Measurements from ENCODE around the gene IMPA2.

Gene IMPA2

DNA sequence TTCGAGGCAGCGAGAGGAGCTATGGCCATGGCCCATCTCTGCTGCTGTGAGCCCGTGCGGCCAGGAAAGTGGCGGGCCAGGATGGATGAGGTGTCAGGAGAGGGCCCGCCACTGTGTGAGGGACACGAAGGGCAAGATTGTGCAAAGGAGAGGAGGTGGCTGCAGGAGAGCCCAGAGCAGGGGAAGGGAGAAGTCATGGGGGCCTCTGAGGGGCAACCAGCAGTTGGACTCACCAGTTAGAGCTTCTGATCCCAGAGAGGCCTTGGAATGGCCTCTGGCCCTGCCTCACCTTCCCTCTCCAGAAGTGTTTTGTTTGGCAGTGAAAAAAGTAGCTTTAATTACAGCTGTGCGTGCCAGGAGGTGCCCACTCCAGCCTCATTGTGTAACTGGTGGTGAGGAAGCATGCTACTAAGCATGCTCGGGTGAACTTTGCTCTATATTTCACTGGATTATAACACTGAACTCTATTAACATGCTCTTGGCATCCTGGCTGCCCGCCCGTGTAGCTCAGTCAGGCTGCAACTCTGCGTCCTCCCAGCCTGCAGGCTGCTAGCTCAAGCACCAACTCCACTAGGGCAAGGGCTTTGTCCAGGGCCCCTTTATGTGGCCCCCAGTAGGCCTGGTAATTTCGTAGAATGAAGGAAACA, 34.2 kb downstream of the IMPA2 start:
- DNase-seq = no peak
- in situ Hi-C loops (cut with HindIII; ENCODE audit: low pct_ligation_motif_present, low pct_unique_long_range_greater_than_20kb, low sequenced_read_pairs) = no loop called here

DNA sequence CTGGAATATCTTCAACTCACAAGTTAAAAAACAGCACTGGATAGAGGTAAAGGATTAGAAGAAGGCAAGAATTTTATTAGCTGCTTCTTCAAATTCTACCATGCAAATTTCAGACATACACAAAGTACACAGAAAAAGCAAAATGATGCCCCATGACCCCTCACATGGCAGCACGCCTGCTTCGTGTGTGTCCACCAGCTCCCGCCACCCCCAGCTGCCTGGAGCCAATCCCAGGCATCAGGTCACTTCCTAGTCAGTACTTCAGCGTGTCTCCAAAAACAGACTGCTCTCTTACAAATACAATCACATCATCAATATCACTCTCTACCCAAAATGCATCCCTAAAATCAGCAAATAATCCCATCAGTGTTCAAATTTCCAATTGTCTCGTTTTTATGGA, 35.8 kb downstream of the IMPA2 start:
- in situ Hi-C loops (cut with HindIII; ENCODE audit: low pct_ligation_motif_present, low pct_unique_long_range_greater_than_20kb, low sequenced_read_pairs) = no loop called here
- no peak for DNase-seq

DNA sequence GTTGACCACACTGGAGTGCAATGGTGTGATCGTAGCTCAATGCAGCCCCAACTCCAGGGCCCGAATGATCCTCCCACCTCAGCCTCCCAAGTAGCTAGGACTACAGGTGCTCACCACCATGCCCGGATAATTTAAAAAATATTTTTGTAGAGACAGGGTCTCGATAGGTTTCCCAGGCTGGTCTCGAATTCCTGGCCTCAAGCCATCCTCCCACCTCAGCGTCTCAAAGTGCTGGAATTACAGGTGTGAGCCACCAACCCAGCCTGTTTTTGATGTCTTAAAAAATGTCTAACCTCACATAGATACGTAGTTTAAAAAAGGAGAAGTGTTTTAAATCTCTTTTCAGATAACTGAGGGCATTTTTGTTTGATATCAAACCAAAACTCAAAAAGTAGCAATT, 37.6 kb downstream of the IMPA2 start:
- in situ Hi-C loops (cut with HindIII; ENCODE audit: low pct_ligation_motif_present, low pct_unique_long_range_greater_than_20kb, low sequenced_read_pairs) = no loop called here
- DNase-seq = no peak

DNA sequence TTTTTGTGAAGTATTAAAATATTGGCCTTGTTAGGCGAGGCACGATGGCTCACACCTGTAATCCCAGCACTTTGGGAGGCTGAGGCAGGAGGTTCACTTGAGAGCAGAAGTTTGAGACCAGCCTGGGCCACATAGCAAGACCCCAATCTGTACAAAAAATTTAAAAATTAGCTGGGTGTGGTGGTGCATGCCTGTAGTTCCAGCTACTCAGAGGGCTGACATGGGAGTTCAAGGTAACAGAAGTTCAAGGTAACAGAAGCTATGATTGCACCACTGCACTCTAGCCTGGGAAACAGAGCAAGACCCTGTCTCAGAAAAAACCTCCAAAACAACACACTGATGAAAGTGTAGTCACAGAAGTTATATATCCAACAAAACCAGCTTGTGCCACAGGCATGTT, 39.8 kb downstream of the IMPA2 start:
- in situ Hi-C loops (cut with HindIII; ENCODE audit: low pct_ligation_motif_present, low pct_unique_long_range_greater_than_20kb, low sequenced_read_pairs) = no loop called here
- DNase-seq = no peak

DNA sequence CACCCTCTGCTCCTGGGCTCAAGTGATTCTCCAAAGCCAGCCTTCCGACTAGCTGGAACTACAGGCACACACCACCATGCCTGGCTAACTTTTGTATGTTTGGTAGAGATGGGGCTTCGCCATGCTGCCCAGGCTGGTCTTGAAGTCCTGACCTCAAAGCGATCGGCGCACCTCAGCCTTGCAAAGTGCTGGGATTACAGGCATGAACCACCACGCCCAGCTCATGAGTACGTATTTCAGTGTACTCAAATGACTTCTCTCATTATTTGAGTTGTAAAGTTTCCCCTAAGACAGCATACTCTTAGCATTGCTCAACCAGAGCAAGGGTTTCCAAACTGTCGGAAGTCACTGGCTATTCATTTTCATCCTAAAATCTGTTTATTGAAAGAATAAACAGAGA, 40.3 kb downstream of the IMPA2 start:
- in situ Hi-C loops (cut with HindIII; ENCODE audit: low pct_ligation_motif_present, low pct_unique_long_range_greater_than_20kb, low sequenced_read_pairs) = no loop called here
- DNase-seq = no peak

DNA sequence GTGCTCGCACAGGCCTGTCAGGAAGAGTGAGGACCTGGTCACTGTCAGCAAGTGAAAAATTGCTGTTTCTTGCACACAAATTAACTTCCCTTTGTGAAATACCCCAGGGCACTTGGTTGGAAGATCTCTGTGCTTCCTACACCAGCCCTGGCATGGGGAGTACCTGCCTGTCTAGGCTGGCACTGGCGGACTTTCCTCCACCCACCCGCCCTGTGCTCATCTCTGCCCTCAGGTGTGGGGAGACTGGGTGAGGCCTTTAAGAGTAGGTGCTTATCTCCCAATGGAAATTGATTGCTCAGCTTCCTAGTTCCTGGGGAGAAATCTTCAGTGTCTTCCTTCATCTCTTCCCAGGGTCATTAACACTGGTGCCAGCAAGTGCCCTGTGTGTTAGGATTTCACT, 42.1 kb downstream of the IMPA2 start:
- no peak for DNase-seq
- in situ Hi-C loops (cut with HindIII; ENCODE audit: low pct_ligation_motif_present, low pct_unique_long_range_greater_than_20kb, low sequenced_read_pairs) = no loop called here

DNA sequence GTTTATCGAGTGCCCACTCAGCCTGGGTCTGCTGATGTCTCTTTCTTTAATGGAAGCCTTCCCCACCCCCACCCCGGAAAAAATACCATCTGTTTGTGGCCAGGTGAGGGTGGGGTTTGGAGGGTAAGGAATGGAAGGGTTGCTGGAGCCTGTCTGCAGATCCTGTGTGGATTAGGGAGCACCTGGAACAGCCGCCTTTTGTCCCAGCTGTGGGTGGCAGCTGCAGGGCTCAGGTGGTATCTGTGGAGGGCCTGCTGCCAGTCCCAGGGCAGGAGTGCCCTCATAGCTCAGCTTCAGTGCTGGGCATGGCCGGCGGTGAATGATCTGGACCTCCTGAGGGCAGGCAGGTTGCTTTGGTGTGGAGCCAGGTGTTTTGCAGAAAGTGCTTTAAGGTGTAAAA, 45.3 kb downstream of the IMPA2 start:
- in situ Hi-C loops (cut with HindIII; ENCODE audit: low pct_ligation_motif_present, low pct_unique_long_range_greater_than_20kb, low sequenced_read_pairs) = no loop called here

DNA sequence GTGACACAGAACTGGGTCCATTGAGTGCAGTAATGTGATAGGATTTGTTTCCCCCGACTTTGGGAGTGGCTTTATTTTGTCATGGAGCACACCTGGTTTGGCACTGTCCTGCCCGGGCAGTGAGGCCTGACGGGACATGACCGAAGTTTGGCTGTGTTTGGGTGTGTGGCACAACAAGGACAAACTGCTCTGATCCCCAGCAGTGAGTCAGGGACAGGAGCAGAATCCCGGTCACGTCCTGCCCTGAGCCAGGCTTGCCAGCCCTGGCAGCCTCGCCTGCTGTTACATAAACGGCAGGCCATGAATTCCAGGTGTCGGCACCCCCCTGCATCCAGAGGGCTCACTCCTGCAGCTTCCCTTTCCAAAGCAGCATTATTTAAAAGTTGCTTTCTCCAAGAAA, 45.7 kb downstream of the IMPA2 start:
- in situ Hi-C loops (cut with HindIII; ENCODE audit: low pct_ligation_motif_present, low pct_unique_long_range_greater_than_20kb, low sequenced_read_pairs) = no loop called here
- no peak for DNase-seq

More for the DNA sequence above, 45.3 kb downstream of the IMPA2 start:
- DNase-seq = no peak

DNA sequence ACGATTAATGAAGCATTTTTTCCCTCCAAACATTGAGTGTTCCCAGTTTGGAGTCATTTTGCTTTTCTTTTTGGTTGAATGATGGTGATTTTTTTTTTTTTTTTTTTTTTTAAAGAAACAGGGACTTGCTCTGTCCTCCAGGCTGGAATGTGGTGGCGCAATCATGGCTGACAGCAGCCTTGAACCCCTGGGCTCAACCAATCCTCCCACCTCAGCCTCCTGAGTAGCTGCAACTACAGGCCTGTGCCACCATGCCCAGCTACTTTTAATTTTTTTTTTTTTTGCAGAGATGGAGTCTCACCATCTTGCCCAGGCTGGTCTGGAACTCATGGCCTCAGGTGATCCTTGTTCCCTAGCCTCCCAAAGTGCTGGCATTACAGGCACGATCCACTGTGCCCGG, 46.2 kb downstream of the IMPA2 start:
- DNase-seq = no peak
- in situ Hi-C loops (cut with HindIII; ENCODE audit: low pct_ligation_motif_present, low pct_unique_long_range_greater_than_20kb, low sequenced_read_pairs) = no loop called here

DNA sequence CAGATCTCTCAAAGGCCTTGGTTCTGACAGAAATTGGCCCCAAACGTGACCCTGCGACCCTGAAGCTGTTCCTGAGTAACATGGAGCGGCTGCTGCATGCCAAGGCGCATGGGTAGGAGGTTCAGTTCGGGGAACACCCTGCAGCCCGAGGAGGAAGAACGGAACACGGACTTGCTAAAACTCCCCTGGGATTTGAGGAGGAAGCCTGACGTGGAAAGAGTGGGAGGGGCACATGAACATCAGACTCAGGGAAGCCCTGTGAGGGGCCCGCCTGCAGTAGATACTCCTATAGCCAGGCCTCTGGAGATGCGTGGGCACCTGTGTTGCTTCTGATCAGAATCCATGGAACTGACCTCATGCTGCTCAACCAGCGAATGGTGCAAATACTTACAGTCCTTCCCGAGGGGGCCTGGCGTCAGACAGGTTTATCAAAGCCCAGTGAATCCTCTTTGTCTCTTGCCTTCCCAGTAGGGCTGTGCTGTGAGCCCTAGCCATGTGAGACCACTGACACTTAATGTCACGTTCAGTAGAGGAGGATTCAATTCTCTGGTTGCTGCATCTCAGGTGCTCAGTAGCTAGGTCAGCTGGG, 46.8 kb downstream of the IMPA2 start:
- in situ Hi-C loops (cut with HindIII; ENCODE audit: low pct_ligation_motif_present, low pct_unique_long_range_greater_than_20kb, low sequenced_read_pairs) = no loop called here
- no peak for DNase-seq

DNA sequence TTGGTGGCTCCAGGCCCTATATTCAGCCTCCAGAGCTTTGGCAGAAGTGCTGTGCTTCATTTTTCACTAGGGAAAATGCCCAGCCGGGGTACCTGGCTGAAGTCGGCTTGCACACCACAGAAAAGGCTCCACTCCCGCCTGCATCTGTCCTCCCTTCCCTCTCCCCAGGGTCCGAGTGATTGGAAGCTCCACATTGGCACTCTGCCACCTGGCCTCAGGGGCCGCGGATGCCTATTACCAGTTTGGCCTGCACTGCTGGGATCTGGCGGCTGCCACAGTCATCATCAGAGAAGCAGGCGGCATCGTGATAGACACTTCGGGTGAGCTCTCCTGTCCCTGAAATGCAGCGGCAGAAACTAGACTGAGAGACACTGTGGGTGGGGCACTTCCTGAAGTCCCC, 47.4 kb downstream of the IMPA2 start:
- DNase-seq = no peak
- in situ Hi-C loops (cut with HindIII; ENCODE audit: low pct_ligation_motif_present, low pct_unique_long_range_greater_than_20kb, low sequenced_read_pairs) = no loop called here

DNA sequence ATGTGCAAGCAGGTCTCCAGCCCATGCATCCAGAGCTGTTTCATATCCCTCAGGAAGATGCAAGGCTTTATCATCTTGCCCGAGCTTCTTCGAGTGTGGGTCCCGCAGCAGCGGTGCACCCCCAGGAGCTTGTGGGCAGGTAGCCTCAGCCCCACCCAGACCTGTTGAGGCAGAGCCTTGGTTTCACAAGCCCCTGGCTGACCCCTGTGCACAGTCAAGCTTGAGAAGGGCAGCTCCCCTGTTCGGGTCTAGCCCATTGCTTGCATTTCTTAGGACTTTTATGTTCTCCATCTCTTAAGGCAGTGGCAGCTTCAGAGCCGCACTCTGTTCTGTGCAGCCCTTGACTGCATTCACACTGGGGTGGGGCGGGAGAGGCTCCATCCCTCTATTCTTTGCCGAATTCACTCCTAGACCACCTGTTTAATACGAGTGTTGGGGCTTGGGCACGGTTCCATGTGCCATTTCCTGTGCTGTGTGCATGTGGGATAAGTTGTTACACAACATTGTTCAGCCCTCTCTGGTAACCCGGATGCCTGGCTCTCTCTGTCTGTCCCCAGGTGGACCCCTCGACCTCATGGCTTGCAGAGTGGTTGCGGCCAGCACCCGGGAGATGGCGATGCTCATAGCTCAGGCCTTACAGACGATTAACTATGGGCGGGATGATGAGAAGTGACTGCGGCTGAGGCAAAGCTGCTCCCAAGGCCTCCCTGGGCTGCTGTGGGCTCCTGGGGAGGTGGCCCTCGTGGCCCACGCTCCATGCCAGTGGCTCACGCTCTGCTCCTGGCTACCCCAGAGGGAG, 48.7 kb downstream of the IMPA2 start:
- in situ Hi-C loops (cut with HindIII; ENCODE audit: low pct_ligation_motif_present, low pct_unique_long_range_greater_than_20kb, low sequenced_read_pairs) = no loop called here

DNA sequence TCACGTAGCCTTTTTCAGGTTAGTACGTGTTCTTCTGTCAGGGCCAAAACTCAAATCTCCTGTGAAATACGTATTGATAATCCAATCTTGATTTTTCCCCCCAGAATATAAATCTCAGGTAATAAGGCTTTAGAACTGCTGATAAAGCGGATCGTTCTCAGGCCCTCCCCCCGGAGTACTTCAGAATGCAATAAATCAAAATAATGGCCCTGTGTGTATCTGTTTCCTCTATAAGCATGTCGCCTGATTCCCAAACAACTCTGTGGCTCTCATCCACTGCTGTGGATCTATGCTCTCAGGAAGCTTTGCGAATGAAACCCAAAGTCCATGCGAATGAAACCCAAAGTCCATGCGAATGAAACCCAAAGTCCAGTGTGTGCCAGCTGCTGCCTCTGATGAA, 49.4 kb downstream of the IMPA2 start:
- in situ Hi-C loops (cut with HindIII; ENCODE audit: low pct_ligation_motif_present, low pct_unique_long_range_greater_than_20kb, low sequenced_read_pairs) = no loop called here
- DNase-seq = no peak

More for the DNA sequence above, 48.7 kb downstream of the IMPA2 start:
- DNase-seq = no peak

DNA sequence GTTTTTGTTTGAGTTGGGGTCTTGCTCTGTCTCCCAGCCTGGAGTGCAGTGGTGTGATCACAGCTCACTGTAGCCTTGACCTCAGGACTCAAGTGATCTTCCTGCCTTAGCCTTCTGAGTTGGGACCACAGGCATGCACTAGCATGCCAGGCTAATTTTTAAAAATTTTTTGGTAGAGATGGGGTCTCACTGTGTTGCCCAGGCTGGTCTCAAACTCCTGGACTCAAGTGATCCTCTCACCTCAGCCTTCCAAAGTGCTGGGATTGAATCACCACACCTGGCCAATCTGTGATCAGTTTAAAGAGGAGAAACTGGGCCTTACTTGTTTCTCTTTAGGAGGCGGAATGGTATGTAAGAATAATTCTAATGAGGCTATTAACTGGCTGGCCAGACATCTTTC, 49.9 kb downstream of the IMPA2 start:
- in situ Hi-C loops (cut with HindIII; ENCODE audit: low pct_ligation_motif_present, low pct_unique_long_range_greater_than_20kb, low sequenced_read_pairs) = no loop called here
- no peak for DNase-seq

DNA sequence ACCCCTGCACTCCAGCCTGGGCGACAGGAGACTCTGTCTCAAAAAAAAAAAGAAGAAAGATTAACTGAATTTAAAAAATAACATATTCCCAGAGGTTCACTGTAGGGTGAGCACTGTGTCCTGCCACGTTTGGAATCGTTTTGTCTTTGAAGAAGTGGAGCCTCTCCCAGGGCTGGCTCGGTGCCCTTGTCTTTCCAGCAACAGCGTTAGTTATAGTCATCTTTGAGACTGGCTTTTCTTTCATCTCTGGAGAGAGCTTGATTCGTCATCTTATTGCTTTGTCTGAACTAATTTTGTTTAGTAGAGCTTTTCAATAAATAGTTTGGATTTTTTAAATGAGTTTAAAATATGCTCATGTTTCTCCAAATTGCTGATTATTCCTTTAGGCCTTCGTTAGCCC, 50.5 kb downstream of the IMPA2 start:
- in situ Hi-C loops (cut with HindIII; ENCODE audit: low pct_ligation_motif_present, low pct_unique_long_range_greater_than_20kb, low sequenced_read_pairs) = no loop called here
- no peak for DNase-seq

DNA sequence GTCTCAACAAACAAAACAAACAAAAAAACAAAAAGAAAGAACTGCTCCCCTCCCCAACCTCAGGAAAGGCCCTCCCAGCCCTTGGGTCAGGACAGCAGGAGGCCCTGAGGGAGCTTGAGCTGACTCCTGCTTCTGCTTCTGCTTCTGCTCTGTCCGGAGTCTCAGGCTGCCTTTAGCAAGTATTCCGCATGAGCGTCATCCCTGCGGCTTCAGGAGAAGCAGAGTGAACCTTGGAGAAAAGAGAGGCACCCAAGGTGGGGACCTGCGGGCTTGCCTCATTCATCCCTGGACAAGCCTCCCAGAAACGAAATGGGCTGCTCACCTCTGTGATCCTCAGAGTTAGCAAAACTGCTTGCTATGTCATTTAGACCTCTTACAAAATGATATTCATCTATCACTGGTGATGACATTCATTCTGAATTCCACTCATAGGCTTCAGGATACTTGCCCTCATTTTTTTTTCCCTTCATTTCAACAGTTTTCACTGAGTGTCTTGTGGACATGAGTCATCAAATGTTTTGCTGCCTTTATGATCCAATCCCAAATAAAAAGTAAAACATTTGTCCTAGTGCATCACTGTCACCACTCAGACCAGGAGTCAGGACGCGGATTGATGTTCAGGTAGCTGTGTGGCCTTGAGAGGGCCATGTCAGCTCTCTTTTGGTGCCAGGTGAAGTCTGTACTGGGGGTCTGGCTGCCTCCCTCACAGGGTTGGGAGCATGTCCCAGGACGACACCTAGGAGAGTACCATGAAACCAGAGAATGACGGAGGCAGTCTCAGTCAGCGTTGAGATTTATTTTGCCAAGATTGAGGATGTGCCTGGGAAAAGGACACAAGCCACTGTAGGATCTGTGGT, 51.7 kb downstream of the IMPA2 start:
- in situ Hi-C loops (cut with HindIII; ENCODE audit: low pct_ligation_motif_present, low pct_unique_long_range_greater_than_20kb, low sequenced_read_pairs) = no loop called here
- DNase-seq = no peak

DNA sequence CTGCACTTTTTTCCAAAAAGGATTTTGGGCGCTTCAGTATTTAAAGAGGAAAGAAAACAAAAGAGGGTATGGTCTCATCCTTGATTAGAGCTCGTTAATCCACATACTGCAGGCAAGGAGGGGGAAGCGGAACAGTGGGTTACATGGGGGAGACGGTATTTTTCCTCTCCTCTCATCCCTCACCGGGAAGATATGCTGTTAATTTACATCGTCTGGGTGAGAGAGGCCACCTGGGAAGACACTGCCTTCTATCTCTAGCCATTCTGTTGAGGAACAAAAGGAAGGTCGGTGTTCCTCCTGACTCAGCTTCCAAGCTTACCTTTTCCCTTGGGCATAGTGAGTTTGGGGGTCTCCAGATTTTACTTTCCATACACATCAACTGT, 52.3 kb downstream of the IMPA2 start:
- in situ Hi-C loops (cut with HindIII; ENCODE audit: low pct_ligation_motif_present, low pct_unique_long_range_greater_than_20kb, low sequenced_read_pairs) = no loop called here
- no peak for DNase-seq

DNA sequence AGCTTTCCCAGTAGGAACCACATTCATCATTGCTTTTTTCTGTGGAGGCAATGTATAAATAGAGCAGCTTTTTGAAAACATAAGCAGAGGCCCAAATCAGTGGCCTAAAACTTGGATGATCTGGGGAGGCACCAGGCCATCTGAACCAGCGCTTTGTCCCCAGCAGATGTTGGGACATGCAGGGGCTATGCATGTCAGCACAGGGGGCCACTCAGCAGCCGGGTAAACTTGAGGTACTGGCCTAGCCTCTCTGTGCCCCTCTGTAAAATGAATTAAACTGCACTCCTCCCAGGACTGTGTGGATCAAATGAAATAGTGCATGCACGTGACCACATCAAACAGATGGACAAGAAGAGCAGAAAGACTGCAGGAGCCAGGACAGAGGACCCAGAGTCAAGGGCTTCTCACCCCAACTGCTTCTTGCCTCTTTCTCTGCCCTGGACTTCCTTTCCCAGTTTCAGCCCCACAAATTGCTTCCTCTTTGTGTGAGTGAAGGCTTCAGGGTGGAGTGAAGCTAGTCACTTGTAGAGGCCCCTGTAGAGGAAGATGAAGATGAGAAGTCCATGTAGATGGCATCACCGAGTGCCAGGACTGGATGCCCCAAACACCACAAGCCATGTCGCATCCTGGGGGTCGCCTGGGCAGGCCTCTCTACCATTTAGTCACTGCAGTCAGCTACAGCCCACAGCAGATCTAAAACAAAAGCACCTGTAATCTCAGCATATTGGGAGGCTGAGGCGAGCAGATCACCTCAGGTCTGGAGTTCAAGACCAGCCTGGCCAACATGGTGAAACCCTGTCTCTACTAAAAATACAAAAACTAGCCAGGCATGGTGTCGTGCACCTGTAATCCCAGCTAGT, 53.2 kb downstream of the IMPA2 start:
- no peak for DNase-seq

More for the DNA sequence above, 53.2 kb downstream of the IMPA2 start:
- in situ Hi-C loops (cut with HindIII; ENCODE audit: low pct_ligation_motif_present, low pct_unique_long_range_greater_than_20kb, low sequenced_read_pairs) = no loop called here

All from ACHN (cell line).